ENCODE measurements around the gene TENM4. TPM values are rescaled to one million over a fixed set of nuclear protein-coding genes. Genes with fewer than 3 reads are reported as not detected.

TENM4 gene
- total and polyA plus RNA-seq, 2 of the 13 experiments (the other 11 are each of a cell fraction or from before 2014, with no cell fraction given) = not detected

GRCh38 chr11:78763664-78764063 lies 677.2 kb downstream of the TENM4 start (continued):
- TF ChIP-seq PHF5A (CRISPR knock-in tag; IDR thresholded peaks at IDR 0.05; ENCODE audit: low read depth, unreplicated experiment) (no peak), SSRP1 (CRISPR knock-in tag; IDR thresholded peaks at IDR 0.05) (no peak), PRPF4 (IDR thresholded peaks at IDR 0.05; ENCODE audit: low read depth, low read length, poor library complexity, severe bottlenecking) (no peak), FOXJ3 (CRISPR knock-in tag; IDR thresholded peaks at IDR 0.05; ENCODE audit: borderline replicate concordance) (no peak), ZNF629 (CRISPR knock-in tag; conservative IDR thresholded peaks at IDR 0.05) (no peak), ZNF556 (CRISPR knock-in tag; IDR thresholded peaks at IDR 0.05; ENCODE audit: borderline replicate concordance) (no peak)
- TF ChIP-seq, protein P1, sequence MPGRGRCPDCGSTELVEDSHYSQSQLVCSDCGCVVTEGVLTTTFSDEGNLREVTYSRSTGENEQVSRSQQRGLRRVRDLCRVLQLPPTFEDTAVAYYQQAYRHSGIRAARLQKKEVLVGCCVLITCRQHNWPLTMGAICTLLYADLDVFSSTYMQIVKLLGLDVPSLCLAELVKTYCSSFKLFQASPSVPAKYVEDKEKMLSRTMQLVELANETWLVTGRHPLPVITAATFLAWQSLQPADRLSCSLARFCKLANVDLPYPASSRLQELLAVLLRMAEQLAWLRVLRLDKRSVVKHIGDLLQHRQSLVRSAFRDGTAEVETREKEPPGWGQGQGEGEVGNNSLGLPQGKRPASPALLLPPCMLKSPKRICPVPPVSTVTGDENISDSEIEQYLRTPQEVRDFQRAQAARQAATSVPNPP (CRISPR knock-in tag; IDR thresholded peaks at IDR 0.05) = no peak
- TF ChIP-seq, protein P2, sequence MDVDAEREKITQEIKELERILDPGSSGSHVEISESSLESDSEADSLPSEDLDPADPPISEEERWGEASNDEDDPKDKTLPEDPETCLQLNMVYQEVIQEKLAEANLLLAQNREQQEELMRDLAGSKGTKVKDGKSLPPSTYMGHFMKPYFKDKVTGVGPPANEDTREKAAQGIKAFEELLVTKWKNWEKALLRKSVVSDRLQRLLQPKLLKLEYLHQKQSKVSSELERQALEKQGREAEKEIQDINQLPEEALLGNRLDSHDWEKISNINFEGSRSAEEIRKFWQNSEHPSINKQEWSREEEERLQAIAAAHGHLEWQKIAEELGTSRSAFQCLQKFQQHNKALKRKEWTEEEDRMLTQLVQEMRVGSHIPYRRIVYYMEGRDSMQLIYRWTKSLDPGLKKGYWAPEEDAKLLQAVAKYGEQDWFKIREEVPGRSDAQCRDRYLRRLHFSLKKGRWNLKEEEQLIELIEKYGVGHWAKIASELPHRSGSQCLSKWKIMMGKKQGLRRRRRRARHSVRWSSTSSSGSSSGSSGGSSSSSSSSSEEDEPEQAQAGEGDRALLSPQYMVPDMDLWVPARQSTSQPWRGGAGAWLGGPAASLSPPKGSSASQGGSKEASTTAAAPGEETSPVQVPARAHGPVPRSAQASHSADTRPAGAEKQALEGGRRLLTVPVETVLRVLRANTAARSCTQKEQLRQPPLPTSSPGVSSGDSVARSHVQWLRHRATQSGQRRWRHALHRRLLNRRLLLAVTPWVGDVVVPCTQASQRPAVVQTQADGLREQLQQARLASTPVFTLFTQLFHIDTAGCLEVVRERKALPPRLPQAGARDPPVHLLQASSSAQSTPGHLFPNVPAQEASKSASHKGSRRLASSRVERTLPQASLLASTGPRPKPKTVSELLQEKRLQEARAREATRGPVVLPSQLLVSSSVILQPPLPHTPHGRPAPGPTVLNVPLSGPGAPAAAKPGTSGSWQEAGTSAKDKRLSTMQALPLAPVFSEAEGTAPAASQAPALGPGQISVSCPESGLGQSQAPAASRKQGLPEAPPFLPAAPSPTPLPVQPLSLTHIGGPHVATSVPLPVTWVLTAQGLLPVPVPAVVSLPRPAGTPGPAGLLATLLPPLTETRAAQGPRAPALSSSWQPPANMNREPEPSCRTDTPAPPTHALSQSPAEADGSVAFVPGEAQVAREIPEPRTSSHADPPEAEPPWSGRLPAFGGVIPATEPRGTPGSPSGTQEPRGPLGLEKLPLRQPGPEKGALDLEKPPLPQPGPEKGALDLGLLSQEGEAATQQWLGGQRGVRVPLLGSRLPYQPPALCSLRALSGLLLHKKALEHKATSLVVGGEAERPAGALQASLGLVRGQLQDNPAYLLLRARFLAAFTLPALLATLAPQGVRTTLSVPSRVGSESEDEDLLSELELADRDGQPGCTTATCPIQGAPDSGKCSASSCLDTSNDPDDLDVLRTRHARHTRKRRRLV (CRISPR knock-in tag; IDR thresholded peaks at IDR 0.05) = no peak

All from HepG2 (cell line).